NCI-H2029 treated with DMSO at 0.1 percent for 48 hours (cell line): ENCODE measurements around the gene ALAD.

Source experiments
- DNase-seq: peaks from one replicate; lab custom pipeline; 2025; lab: John Stamatoyannopoulos, UW

ALAD gene

GRCh38 chr9:113345671-113346070 is 55.4 kb downstream of the ALAD start:
- no peak for DNase-seq

GRCh38 chr9:113345190-113345589 is 55.9 kb downstream of the ALAD start:
- no peak for DNase-seq

- peak; percentile 96 for DNase-seq
Observed at GRCh38 chr9:113343732-113344231, 57.3 kb downstream of the ALAD start.

GRCh38 chr9:113341712-113342410 is 59.2 kb downstream of the ALAD start:
- peak; percentile 53 for DNase-seq

GRCh38 chr9:113340011-113340699 is 60.9 kb downstream of the ALAD start, which contains the start of gene WDR31:
TSS of gene WDR31 (minus strand) at chr9:113340275. CDS start at chr9:113332022, 8,253 bp downstream.
- peak; percentile 58 for DNase-seq

- DNase-seq, result no peak
Observed at GRCh38 chr9:113337714-113338113, 63.4 kb downstream of the ALAD start.
